ENCODE measurements around the gene TXN2.
A peak's percentile ranks its signal among the peaks of the same experiment; 100 is the strongest.
"Not testable (repeated sequence)": the region's sequence is repeated elsewhere in the genome, so short reads cannot be mapped to it uniquely, and the experiment has no call there.

The TXN2 gene

GRCh38 chr22:36455571-36456463 is 25.6 kb downstream of the TXN2 start:
- TF ChIP-seq, protein P1, sequence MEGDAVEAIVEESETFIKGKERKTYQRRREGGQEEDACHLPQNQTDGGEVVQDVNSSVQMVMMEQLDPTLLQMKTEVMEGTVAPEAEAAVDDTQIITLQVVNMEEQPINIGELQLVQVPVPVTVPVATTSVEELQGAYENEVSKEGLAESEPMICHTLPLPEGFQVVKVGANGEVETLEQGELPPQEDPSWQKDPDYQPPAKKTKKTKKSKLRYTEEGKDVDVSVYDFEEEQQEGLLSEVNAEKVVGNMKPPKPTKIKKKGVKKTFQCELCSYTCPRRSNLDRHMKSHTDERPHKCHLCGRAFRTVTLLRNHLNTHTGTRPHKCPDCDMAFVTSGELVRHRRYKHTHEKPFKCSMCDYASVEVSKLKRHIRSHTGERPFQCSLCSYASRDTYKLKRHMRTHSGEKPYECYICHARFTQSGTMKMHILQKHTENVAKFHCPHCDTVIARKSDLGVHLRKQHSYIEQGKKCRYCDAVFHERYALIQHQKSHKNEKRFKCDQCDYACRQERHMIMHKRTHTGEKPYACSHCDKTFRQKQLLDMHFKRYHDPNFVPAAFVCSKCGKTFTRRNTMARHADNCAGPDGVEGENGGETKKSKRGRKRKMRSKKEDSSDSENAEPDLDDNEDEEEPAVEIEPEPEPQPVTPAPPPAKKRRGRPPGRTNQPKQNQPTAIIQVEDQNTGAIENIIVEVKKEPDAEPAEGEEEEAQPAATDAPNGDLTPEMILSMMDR (IDR thresholded peaks at IDR 0.05; ENCODE audit: insufficient read depth, low read length, missing control alignments) = no peak
- DNase-seq (ENCODE audit: low read depth, low spot score) = no peak
- ChIA-PET CTCF (interaction anchor here (0.8 to 1.1 kb wide), 3 partner anchors 11 to 15 kb away, joined by 3 to 8 read pairs (median 3); no protein-coding TSS in a partner anchor), POLR2A (interaction anchor here (0.7 to 1.8 kb wide), 3 partner anchors 10 to 81 kb away, joined by 3 to 6 read pairs (median 3); partner anchors contain the start of gene MYH9)
- peak overlapping the region; percentile 49 for H3K4me3 ChIP-seq (ENCODE audit: low read depth, low read length)

- TF ChIP-seq, protein P1 (IDR thresholded peaks at IDR 0.05; ENCODE audit: insufficient read depth, low read length, missing control alignments) = peak; percentile 28
- DNase-seq (ENCODE audit: low read depth, low spot score) = no peak
- CTCF ChIA-PET = interaction anchor here (0.8 to 1.1 kb wide), 3 partner anchors 10 to 16 kb away, joined by 3 to 8 read pairs (median 3); no protein-coding TSS in a partner anchor
- POLR2A ChIA-PET = interaction anchor here (1.2 to 1.8 kb wide), 2 partner anchors 10 to 67 kb away, joined by 3 to 6 read pairs; partner anchors contain the start of gene MYH9
- H3K4me3 ChIP-seq (ENCODE audit: low read depth, low read length) = peak overlapping the region; percentile 49
Observed at GRCh38 chr22:36454916-36455570, 26.4 kb downstream of the TXN2 start.

DNA sequence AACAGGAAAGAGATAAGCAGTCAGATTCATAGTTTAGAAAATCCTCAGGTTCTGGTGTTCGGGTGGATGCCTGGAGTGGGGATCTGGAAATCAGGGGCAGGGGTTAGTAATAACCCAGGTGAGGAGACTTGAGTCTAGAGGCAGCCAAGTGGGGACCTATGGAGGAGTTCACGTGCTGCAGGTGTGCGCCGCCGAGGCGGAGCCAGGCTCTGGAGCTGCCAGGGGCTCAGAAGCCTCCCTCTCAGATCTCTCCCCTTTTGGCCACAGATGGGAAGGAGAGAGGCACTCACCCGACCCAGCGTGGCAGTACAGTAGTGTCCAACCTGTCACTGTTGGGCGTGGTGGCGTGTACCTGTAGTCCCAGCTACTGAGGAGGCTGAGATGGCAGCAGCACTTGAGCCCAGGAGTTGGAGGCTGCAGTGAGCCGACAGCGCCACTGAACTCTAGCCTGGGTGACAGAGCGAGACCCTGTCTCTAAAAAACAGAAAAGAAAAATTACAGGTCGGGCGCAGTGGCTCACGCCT is 27.5 kb downstream of the TXN2 start:
- TF ChIP-seq, protein P1 (IDR thresholded peaks at IDR 0.05; ENCODE audit: insufficient read depth, low read length, missing control alignments) = no peak
- no peak overlapping the region for H3K4me3 ChIP-seq (ENCODE audit: low read depth, low read length)
- DNase-seq (ENCODE audit: low read depth, low spot score) = no peak
- POLR2A ChIA-PET = interaction anchor here (1.0 to 1.8 kb wide), 2 partner anchors 8 to 66 kb away, joined by 3 to 6 read pairs; partner anchors contain the start of gene MYH9
- CTCF ChIA-PET = no interaction called here

DNA sequence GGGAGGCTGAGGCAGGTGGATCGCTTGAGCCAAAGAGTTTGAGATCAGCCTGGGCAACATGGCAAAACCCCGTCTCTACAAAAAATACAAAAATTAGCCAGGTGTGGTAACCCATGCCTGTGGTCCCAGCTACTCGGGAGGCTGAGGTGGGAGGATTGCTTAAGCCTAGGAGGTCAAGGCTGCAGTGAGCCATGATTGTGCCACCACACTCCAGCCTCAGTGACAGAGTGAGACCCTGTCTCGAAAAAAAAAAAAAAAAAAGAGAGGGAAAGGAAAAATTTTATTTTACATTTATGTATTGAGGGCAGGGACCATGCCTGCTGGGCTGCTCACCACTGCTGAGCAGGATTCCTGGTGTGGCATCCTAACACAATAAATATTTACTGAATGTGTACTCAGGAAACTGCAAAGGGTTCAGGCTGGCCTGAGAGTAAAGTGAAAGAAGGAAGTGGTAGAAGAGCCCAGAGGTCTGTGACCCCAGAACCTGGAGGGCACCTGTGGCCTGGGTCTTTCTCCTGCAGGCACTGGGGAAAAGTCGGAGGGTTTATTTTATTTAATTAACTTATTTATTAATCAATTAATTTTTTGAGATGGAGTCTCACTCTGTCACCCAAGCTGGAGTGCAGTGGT is 28.3 kb downstream of the TXN2 start:
- DNase-seq (ENCODE audit: low read depth, low spot score); H3K4me3 ChIP-seq (ENCODE audit: low read depth, low read length); CTCF ChIA-PET: not testable (repeated sequence)
- POLR2A ChIA-PET = interaction anchor here (1.0 kb wide), 1 partner anchor 9 kb away, joined by 3 read pairs; no protein-coding TSS in a partner anchor

- DNase-seq (ENCODE audit: low read depth, low spot score) = no peak
- TF ChIP-seq, protein P1 (IDR thresholded peaks at IDR 0.05; ENCODE audit: insufficient read depth, low read length, missing control alignments) = no peak
- ChIA-PET POLR2A (no interaction called here), CTCF (interaction anchor here (0.9 kb wide), 1 partner anchor 9 kb away, joined by 3 read pairs; no protein-coding TSS in a partner anchor)
- no peak overlapping the region for H3K4me3 ChIP-seq (ENCODE audit: low read depth, low read length)
Observed at GRCh38 chr22:36452250-36452977, 29.0 kb downstream of the TXN2 start.

DNA sequence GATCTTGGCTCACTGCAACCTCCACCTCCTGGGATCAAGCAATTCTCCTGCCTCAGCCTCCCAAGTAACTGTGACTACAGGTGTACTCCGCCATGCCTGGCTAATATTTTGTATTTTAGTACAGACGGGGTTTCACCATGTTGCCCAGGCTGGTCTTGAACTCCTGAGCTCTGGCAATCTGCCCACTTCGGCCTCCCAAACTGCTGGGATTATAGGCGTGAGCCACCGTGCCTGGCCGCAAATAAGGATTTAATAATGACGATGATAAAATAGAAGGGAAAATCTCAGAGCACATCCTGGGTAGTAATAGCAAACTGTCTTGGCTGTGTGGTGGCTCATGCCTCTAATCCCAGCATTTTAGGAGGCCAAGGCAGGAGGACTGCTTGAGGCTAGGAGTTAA is 30.5 kb downstream of the TXN2 start:
- POLR2A ChIA-PET; DNase-seq (ENCODE audit: low read depth, low spot score); H3K4me3 ChIP-seq (ENCODE audit: low read depth, low read length): not testable (repeated sequence)
- CTCF ChIA-PET = interaction anchor here (1.1 kb wide), 1 partner anchor 20 kb away, joined by 3 read pairs; no protein-coding TSS in a partner anchor

Measured in AG04449 (cell line).